Measurements from ENCODE around the gene ZFP57.
"Not testable (repeated sequence)": the region's sequence is repeated elsewhere in the genome, so short reads cannot be mapped to it uniquely, and the experiment has no call there.

ZFP57 gene

GRCh38 chr6:29694637-29695036 is 13.7 kb upstream of the ZFP57 start:
- DNase-seq: no peak

GRCh38 chr6:29685718-29686326 is 4.9 kb upstream of the ZFP57 start:
- DNase-seq: no peak

GRCh38 chr6:29681811-29682210 is 859 bp upstream of the ZFP57 start:
- no peak for DNase-seq

DNA sequence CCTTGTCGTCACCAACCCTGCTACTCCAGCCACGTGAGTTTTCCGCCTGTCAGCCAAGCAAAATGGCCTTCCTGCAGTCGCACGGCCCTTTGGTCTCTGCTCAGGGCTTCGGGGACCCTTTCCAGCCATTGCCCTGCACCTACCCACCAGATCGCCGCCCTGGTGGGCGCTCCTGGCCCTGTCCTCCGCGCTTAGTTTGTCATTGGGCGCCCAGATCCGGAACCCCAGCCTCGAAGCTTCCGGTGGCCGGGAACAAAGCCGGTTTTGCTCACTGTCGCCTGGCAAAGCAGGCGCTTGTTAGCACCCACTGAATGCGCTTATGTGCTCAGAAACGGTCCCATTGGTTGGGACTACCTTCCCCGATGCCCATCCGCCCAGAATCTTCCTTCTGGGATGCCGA is 536 bp downstream of the ZFP57 start:
- no peak for DNase-seq

- DNase-seq: no peak
These were observed 990 bp downstream of the ZFP57 start for GRCh38 chr6:29679962-29680361.

- no peak for DNase-seq
These were observed 2.8 kb downstream of the ZFP57 start for GRCh38 chr6:29678114-29678513.

DNA sequence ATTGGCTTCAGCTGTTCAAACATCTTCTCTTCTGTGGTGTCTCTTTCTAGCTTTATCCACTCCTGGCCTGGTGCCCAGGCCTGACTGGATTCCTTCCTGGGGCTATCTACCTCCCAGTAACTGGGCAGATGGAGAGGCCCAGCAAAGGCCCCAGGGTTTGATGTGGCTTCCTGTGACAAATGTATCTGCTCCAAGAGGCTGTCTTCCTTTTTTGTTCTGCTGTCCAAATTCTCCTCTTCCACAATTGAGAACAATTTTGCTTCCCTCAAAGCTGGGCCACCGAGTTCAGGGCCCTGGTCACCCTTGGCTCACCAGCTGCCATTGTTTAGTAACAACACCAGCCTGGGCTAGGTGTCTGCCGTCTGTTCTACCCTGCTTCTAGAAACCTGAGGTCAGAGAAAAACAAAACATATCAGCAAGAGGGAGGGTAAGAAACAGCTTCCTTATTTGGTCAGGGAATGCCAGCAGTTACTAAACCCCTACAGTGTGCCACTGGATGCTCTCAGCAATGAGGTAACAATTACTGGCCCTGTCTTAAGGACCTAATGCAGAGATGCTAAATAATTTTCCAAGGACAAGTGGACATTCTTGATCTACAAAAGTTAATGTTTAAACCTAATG is 3.9 kb downstream of the ZFP57 start:
- no peak for DNase-seq

DNA sequence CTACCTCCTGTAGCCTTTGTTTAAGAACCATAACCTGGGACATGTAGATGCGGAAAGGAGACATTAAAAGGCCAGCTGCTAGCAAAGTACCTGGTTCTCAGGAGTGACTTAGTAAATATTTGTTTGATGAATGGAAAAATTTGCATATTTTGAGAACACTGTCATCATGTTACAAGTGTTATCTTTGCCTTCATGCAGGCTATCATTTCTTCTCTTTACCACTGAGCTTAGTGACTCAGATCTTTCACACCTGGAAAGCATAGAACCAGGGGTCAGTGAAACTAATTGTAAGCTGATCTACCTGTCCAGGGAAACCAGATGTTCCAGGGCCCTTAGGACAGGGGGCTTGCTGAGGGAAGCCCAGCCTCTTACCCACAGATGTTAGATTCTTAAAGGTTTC is 5.4 kb downstream of the ZFP57 start:
- DNase-seq: no peak

DNA sequence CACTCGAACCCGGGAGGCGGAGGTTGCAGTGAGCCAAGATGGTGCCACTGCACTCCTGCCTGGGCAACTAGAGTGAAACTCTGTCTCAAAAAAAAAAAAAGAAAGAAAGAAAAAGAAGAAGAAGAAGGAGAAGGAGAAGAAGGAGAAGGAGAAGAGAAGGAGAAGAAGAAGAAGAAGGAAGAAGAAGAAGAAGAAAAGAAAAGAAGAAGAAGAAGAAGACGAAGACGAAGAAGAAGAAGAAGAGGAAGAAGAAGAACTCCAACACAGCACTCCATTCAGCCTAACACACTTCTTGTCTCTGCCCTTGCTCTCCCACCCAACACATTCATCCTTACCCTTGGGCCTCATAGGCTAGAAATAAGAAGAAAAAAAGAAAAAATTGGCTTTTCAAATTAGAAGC is 6.9 kb downstream of the ZFP57 start:
- DNase-seq: no peak

GRCh38 chr6:29673161-29673560 is 7.8 kb downstream of the ZFP57 start:
- DNase-seq: no peak

- not testable (repeated sequence) for DNase-seq
These were observed 8.8 kb downstream of the ZFP57 start for GRCh38 chr6:29672116-29672515.

DNA sequence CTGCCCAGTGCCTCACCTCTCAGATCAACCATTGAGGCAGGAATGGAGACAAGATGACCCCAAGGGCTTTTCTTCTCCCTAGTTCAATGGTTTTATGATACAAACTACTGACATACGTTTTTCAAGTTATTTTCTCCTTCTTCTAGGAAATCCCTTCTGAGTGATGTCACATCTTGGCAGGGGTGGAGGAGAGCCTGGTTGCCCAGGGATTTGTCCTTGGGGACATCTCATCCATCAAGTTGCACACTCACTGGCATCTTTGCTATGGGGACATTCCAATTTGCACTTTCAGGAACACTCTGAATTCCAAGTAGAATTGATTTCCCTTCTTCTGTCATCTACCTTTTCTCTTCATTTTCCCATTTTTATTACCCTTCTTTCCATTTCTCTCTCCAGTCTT is 9.9 kb downstream of the ZFP57 start:
- DNase-seq: no peak

DNA sequence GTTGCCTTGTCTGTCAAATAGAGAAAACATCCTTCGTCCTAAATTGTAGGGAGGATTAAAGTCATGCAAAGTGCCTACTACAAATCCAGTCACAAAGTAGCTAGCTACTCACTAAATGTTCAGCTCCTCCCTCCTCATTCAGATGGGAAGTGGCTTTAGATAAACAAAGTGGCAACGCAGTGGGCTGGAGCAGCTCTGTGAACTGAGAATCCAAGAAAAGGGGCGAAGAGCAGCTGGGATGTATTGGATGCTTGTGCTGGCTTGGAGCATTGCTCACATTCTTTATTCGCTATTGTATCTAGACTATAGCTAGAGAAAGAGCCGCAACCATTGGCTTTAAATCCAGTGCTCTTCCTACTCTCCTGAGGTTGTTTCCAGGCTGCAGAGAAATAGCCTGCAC is 13.8 kb downstream of the ZFP57 start:
- no peak for DNase-seq

DNA sequence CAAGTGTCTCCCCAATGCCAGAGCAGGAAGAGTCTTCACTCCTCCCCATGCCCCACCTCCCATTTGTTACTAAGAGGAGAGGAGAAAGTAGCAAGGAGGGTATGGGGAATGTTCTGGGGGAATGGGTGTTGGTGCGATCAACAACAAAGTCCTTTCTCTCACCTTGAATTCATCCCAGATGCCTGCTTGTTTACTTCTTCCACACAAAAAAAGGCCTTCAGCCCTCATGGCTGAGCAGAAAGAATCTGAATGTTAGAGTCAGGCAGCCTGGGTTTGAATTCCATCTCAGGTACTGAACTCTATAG is 14.2 kb downstream of the ZFP57 start:
- no peak for DNase-seq

DNA sequence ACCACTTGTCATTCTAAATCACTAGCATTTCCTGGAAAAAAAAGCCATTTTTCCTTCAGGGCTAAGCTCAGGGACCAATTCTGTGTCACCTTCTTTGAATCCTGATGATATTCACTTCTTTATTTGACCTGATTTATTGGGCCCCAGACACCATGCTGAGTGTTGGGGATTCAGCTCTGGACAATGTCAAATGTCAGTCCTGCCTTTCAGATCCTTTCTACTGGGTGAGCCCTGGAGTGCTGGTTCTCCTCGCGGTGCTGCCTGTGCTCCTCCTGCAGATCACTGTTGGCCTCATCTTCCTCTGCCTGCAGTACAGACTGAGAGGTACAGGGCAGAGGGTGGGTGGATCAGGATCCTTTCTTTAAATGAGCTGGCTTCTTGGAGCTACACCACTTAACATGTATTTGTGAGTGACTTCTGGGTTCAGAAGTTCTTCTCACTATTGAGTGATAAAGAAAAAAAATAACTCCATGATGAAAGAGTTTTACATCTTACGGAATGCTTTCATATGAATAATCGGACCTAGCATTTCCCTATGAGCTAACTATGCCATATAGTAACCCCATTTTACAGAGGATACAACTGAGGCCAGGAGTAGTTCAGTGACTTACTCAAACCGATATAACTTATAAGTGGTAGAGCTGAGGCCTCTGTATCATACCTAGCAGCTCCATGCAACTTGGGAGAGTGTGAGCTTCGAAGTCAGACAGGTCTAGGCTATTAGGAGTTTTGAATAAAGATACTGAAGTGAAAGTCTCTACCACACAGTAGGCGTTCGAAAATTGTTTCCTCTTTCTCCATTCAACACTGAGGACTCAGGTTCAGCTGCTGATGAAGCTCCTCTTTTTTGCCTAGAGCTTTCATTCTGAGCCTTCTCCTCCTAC is 14.8 kb downstream of the ZFP57 start:
- DNase-seq: no peak

- no peak for DNase-seq
These were observed 17.5 kb downstream of the ZFP57 start for GRCh38 chr6:29663300-29664042.

DNA sequence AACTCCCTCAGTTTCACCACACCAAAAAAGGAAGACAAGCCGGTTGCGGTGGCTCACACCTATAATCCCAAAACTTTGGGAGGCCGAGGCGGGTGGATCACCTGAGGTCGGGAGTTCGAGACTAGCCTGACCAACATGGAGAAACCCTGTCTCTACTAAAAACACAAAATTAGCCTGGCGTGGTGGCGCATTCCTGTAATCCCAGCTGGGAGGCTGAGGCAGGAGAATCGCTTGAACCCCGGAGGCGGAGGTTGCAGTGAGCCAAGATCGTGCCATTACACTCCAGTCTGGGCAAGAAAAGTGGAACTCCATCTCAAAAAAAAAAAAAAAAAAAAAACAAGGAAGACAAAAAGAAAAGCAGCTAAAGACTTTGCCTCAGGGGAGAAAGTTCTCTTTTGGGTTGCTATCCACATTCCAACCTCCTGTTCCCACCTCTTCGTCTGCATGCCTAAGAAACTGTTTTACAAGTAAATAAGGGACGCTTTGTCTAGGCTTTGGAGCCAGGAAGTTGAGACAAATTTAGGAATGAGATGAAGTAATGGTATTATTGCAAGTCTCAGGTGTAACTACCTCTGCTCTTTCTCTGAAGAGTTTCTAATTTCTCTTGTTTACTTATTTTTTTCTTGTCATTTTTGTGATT is 19.3 kb downstream of the ZFP57 start:
- not testable (repeated sequence) for DNase-seq

GRCh38 chr6:29661071-29661470 is 19.9 kb downstream of the ZFP57 start:
- DNase-seq: no peak

GRCh38 chr6:29656798-29657197 is 24.2 kb downstream of the ZFP57 start, which contains the start of gene MOG:
TSS of gene MOG (plus strand) at chr6:29657092. CDS start at chr6:29657210, 118 bp downstream.
- DNase-seq: no peak

DNA sequence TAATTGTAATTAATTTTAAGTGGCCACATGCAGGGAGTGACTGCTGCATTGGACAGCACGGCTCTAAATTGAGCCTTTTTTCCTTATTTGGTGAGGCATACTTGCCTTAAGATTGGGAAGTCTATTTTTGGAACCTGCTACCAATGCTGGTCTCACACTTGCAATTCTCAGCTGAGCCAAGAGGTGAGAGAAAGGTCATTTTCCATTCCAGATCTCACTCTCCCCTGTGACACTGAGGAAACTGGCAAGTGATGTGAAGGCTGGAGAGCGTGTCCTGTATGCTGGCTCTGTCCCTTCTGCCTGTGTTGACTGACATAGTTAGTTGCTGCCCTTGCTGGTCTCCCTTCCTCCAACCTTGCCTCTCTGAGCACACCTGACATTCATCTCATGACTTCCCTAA is 24.8 kb downstream of the ZFP57 start:
- DNase-seq: no peak

GRCh38 chr6:29655658-29656057 is 25.3 kb downstream of the ZFP57 start:
- no peak for DNase-seq

DNA sequence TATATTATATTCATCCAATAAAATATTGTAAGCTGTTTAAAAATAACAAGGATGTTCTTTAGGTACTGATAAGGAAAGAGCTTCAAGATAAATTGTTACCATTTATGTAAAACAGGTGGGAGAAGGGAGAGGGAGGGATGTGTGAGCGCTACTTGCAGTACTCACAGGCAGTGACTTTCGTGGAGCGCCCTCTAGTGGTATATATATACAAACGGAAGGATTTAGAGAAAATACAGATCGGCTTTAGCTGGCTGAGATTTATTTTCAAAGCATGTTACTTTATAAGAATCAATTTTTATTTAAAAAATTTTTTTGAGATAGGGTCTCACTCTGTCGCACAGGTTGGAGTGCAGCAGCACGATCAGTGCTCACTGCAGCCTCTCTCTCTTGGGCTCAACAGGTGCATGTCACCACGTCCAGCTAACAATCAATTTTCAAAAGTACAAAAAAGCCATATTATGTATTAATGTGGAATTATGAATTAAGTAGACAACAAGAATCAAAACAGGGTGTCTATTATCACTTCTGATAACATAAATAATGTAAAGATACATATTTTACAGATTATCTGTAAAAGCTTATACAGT is 27.4 kb downstream of the ZFP57 start:
- DNase-seq: no peak

DNA sequence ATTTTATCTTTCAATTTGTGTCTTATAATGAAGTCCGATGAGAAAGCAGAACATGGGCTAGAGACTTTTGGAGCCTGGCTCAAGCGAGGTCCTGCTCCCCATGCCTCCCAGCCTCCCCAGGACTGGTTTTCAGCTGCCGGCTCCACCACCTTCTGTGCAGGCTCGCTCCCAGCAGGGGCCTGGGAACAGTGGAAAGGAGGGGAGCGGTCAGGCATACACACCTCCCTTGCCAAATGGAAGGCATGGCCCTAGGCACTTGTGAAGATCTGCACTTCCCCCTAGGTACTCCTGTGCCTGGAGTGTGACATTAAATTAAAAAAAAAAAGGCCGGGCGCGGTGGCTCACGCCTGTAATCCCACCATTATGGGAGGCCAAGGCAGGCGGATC is 28.8 kb downstream of the ZFP57 start:
- DNase-seq: no peak

Data from activated gamma-delta T cell (primary cell).